Progenitor cell of endocrine pancreas (in vitro differentiated cells): Measurements from ENCODE around the gene MRPL37. TPM values are rescaled to one million over a fixed set of nuclear protein-coding genes. Genes with fewer than 3 reads are reported as not detected.
A peak's percentile ranks its signal among the peaks of the same experiment; 100 is the strongest.

Experiments used
- DNase-seq: peaks from one replicate; pipeline ENCODE4 v3.0.0; 2021; ENCODE audit warnings: low spot score; ENCODE audit not compliant: unreplicated experiment
- H3K27ac Mint-ChIP-seq: 2 replicates; pipeline ENCODE4 v1.8.0; 2021; ENCODE audit warnings: mild to moderate bottlenecking, moderate library complexity, mixed read lengths
- H3K27me3 Mint-ChIP-seq: 2 replicates; pipeline ENCODE4 v1.8.0; 2021; ENCODE audit warnings: mixed read lengths
- H3K36me3 Mint-ChIP-seq: 2 replicates; pipeline ENCODE4 v1.8.0; 2022; ENCODE audit warnings: mixed read lengths; ENCODE audit not compliant: insufficient read depth
- H3K4me1 Mint-ChIP-seq: 2 replicates; pipeline ENCODE4 v1.8.0; 2021; ENCODE audit warnings: low read depth, mixed read lengths
- H3K4me3 Mint-ChIP-seq: 2 replicates; pipeline ENCODE4 v1.8.0; 2021; ENCODE audit warnings: low read depth, mild to moderate bottlenecking, moderate library complexity, mixed read lengths
- H3K9me3 Mint-ChIP-seq: 2 replicates; pipeline ENCODE4 v1.8.0; 2021; ENCODE audit warnings: low read depth, mixed read lengths
- total RNA-seq: library from RNA; stranded (reverse); gene quantifications from 2 replicates; pipeline ENCODE4 v1.2.1, GENCODE V29; 2021
- TF ChIP-seq, protein P1 (sequence below): fragments of 200-600 bp; sonication (generic); IDR thresholded peaks from one replicate; pipeline ENCODE4 v1.5.0; 2021; ENCODE audit warnings: antibody characterized with exemption, mild to moderate bottlenecking; ENCODE audit not compliant: unreplicated experiment

Gene MRPL37
- total RNA-seq, 1 donor from 2014 or later = 61.9 TPM

DNA sequence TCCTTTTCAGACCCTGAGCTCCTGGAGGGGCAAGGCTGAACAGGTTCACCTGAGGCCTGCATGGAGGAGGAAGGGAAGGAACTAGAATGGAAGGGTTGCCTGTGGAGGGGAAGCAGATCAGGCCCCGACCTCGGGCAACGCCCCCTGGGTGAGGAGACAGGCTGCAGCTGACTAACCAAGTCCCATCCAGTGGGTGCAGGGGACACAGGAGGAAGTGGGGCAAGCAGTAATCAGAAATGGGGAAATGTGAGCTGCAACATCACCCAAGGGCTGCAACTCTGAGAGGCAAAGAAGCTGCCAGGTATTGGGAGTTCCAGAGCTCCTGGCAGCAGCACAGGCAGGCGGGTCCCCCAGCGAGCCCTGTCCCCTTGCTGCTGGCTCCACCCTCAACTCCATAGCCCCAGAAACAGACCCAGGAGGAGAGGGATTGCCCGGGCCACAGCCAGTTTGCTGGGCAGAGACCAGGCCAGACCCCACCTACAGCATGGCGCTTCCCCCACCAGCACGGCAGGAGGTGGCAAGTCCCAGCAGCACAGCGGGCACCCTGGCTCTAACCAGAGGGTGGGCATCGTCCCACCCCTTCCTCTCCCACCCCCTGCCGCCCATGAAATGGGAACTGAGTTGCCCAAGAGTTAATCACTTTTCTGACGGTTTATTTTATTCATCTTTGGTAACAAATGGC lies 38.5 kb downstream of the MRPL37 start:
- no peaks in the 10 kb centered on the region for H3K9me3 Mint-ChIP-seq
- TF ChIP-seq, protein P1, sequence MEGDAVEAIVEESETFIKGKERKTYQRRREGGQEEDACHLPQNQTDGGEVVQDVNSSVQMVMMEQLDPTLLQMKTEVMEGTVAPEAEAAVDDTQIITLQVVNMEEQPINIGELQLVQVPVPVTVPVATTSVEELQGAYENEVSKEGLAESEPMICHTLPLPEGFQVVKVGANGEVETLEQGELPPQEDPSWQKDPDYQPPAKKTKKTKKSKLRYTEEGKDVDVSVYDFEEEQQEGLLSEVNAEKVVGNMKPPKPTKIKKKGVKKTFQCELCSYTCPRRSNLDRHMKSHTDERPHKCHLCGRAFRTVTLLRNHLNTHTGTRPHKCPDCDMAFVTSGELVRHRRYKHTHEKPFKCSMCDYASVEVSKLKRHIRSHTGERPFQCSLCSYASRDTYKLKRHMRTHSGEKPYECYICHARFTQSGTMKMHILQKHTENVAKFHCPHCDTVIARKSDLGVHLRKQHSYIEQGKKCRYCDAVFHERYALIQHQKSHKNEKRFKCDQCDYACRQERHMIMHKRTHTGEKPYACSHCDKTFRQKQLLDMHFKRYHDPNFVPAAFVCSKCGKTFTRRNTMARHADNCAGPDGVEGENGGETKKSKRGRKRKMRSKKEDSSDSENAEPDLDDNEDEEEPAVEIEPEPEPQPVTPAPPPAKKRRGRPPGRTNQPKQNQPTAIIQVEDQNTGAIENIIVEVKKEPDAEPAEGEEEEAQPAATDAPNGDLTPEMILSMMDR = no peak
- no peak overlapping the region for H3K4me3 Mint-ChIP-seq
- no peak for DNase-seq
- H3K27me3 Mint-ChIP-seq = no peaks in the 10 kb centered on the region
- H3K27ac Mint-ChIP-seq = peak overlapping the region; percentile 42
- H3K4me1 Mint-ChIP-seq = no peaks in the 10 kb centered on the region
- H3K36me3 Mint-ChIP-seq = peaks cover 19% of the 10 kb centered on the region

DNA sequence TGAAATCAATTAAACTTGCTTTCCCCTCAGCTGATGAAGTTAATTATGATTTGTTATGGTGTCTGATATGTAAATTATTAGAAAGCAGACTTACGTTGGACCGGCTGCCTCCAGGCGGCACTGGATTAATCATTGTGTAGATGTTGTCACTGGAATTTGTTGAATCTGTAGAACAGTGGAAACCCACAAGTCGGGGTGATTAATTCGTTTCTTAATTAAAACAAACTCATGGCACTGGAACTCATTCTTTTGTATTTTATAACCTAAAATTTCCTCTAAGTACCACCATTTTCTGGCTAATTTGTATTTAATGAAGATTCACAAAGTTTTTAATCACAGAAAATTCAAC lies 39.0 kb downstream of the MRPL37 start:
- H3K27ac Mint-ChIP-seq = peak overlapping the region; percentile 42
- H3K4me1 Mint-ChIP-seq = no peaks in the 10 kb centered on the region
- TF ChIP-seq, protein P1 = no peak
- peaks cover 19% of the 10 kb centered on the region for H3K36me3 Mint-ChIP-seq
- H3K27me3 Mint-ChIP-seq = no peaks in the 10 kb centered on the region
- no peak for DNase-seq
- no peak overlapping the region for H3K4me3 Mint-ChIP-seq
- H3K9me3 Mint-ChIP-seq = no peaks in the 10 kb centered on the region

DNA sequence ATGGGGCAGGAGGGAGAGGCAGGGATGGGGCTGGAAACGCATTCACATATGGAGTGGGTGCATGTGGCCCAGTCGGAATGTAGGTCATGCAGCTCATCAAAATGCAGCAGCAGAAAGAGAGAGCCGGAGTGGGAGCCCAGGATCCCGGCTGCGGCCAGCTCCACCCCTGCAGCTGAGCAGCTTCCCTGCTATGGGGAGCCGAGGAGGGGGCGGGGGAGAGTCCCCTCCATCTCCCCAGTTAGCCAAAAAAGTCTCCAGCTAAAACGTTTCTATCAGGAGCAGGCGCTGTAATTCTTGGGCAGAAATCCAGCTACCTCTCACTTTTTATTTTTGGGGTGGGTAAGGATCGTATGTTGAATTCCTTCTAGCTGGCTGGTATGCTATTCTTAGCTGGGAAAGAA lies 39.7 kb downstream of the MRPL37 start:
- DNase-seq = no peak
- TF ChIP-seq, protein P1 = no peak
- H3K9me3 Mint-ChIP-seq = no peaks in the 10 kb centered on the region
- peaks cover 20% of the 10 kb centered on the region for H3K36me3 Mint-ChIP-seq
- peak overlapping the region; percentile 33 for H3K27ac Mint-ChIP-seq
- no peaks in the 10 kb centered on the region for H3K4me1 Mint-ChIP-seq
- no peaks in the 10 kb centered on the region for H3K27me3 Mint-ChIP-seq
- no peak overlapping the region for H3K4me3 Mint-ChIP-seq

DNA sequence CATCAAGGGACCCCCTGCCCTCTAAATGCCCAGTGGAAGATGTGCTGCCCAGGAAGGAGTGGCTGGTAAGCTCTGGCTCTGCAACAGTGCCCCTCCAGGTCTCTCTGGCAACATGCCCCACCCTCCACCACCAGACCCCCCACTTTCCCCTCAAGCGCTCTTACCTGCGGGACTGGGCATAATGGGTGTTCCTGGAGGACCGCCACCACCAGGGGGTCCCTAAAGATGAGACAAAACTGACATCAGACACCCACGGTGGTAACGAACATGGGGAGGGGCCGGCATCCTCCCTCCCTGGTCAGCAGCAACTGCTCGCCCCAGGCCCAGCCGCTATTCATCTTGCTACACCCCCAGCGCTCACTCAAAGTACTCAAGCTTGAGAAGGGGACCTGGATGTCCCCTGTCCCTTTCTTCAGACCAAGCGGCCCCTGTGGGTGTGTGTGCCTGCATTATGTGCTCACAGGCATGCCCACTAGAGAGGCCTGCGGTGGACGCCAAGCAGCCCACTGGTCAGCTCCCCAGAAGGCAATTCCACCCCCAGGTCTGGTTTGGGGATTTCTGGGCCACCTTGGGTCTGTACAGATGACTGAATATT lies 40.9 kb downstream of the MRPL37 start:
- Mint-ChIP-seq H3K27ac (no peak overlapping the region), H3K9me3 (no peaks in the 10 kb centered on the region), H3K36me3 (peaks cover 19% of the 10 kb centered on the region), H3K27me3 (no peaks in the 10 kb centered on the region), H3K4me1 (no peaks in the 10 kb centered on the region), H3K4me3 (no peak overlapping the region)
- DNase-seq = no peak
- TF ChIP-seq, protein P1 = no peak

DNA sequence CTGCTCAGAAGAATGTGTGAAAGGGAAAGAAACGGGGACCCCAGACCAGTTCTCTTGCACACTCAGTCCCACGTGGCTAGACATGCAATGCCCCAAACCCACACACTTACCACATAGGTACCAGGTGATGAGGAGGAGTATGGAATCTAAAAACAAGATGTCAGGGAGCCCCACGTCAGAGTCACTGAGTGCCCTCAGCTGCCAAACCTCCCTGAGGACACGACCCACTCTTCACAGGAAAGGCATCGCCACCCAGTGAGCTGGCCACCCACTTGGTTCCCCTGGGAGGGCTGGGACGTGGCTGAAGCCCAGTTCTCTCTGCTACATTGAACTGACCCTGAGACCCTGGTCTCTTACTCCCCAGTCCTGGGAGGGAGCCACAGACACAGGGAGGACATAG lies 41.4 kb downstream of the MRPL37 start:
- Mint-ChIP-seq H3K4me3 (no peak overlapping the region), H3K36me3 (peaks cover 18% of the 10 kb centered on the region)

More for the DNA sequence above, 41.4 kb downstream of the MRPL37 start:
- DNase-seq = no peak
- H3K27me3 Mint-ChIP-seq = no peaks in the 10 kb centered on the region
- no peaks in the 10 kb centered on the region for H3K4me1 Mint-ChIP-seq
- H3K27ac Mint-ChIP-seq = no peak overlapping the region
- H3K9me3 Mint-ChIP-seq = no peaks in the 10 kb centered on the region
- TF ChIP-seq, protein P1 = no peak
